B cell (primary cell): ENCODE measurements around the gene PAK2. TPM values are rescaled to one million over a fixed set of nuclear protein-coding genes. Genes with fewer than 3 reads are reported as not detected.

ENCODE experiments used
- ATAC-seq: fragments of 200-7000 bp; cut with Tn5 transposase; one replicate; pipeline ENCODE4 v1.10.0; 2021; ENCODE audit warnings: low read depth, mild to moderate bottlenecking, moderate number of reproducible peaks, moderate library complexity
- CTCF ChIA-PET: fragments of 350-600 bp; sonication (Branson Sonifier 250); formaldehyde crosslinking; loops from one replicate; lab custom pipeline; 2021; ENCODE audit warnings: antibody characterized with exemption, inconsistent platforms; lab: Charles Lee
- POLR2A ChIA-PET: fragments of 350-600 bp; sonication (Branson Sonifier 250); formaldehyde crosslinking; loops from one replicate; lab custom pipeline; 2021; ENCODE audit warnings: antibody characterized with exemption; lab: Charles Lee
- DNase-seq: peaks from one replicate; pipeline ENCODE4 v3.0.0; 2013
- H2AFZ ChIP-seq: 2 replicates; pipeline ENCODE4 v1.6.1; 2012; ENCODE audit warnings: mild to moderate bottlenecking, low read depth, low read length; ENCODE audit not compliant: insufficient read depth, poor library complexity, severe bottlenecking
- H3K27ac ChIP-seq, 2 donors: 1 replicate in 1 of 2; 2 replicates in 1 of 2; pipeline ENCODE4 v1.5.1; 2012 to 2013; ENCODE audit warnings: low read length in 2 of 2, mild to moderate bottlenecking in 2 of 2, moderate library complexity in 1 of 2
- H3K27me3 ChIP-seq, 4 experiments: fragments of 200-600 bp in 1 of 4; sonication (generic) in 1 of 4; replicated peaks in 1 of 4; 1 replicate in 2 of 4; 2 replicates in 2 of 4; pipeline versions ENCODE4 v1.6.1 to v1.7.0; 2013 to 2016; ENCODE audit warnings: low read length in 3 of 4, mild to moderate bottlenecking in 2 of 4, mixed read lengths in 1 of 4, moderate library complexity in 1 of 4; ENCODE audit not compliant: insufficient read depth in 4 of 4, control insufficient read depth in 3 of 4; ENCODE audit errors: control extremely low read depth in 1 of 4
- H3K36me3 ChIP-seq, 2 experiments: replicated peaks in 1 of 2; 1 replicate in 1 of 2; 2 replicates in 1 of 2; pipeline versions ENCODE4 v1.6.1 to v1.7.1; 2013; ENCODE audit warnings: low read length in 1 of 2; ENCODE audit not compliant: insufficient read depth in 2 of 2, control insufficient read depth in 1 of 2; ENCODE audit errors: control extremely low read depth in 1 of 2, extremely low read depth in 1 of 2
- H3K4me1 ChIP-seq, 2 donors: fragments of 200-600 bp in 1 of 2; sonication (generic) in 1 of 2; 1 replicate in 1 of 2; 2 replicates in 1 of 2; pipeline versions ENCODE4 v1.5.1 to v1.6.1; 2013 to 2017; ENCODE audit warnings: low read length in 2 of 2; ENCODE audit not compliant: control insufficient read depth in 2 of 2, insufficient read depth in 2 of 2
- H3K4me2 ChIP-seq: replicated peaks from 2 replicates; pipeline ENCODE3; 2012; ENCODE audit warnings: mild to moderate bottlenecking, low read depth, low read length; ENCODE audit not compliant: poor library complexity, severe bottlenecking
- H3K4me3 ChIP-seq, 5 experiments: fragments of 200-600 bp in 1 of 5; sonication (generic) in 1 of 5; 1 replicate in 3 of 5; 2 replicates in 2 of 5; pipeline versions ENCODE4 v1.5.1 to v1.7.0; 2011 to 2016; ENCODE audit warnings: low read length in 4 of 5, mild to moderate bottlenecking in 4 of 5, low read depth in 2 of 5, control low read depth in 1 of 5, moderate library complexity in 1 of 5; ENCODE audit not compliant: insufficient read depth in 1 of 5; ENCODE audit errors: control extremely low read depth in 1 of 5, extremely low read depth in 1 of 5
- H3K79me2 ChIP-seq: fragments of 200-600 bp; sonication (generic); one replicate; pipeline ENCODE4 v1.6.0; 2016; ENCODE audit warnings: low read length; ENCODE audit not compliant: control insufficient read depth, insufficient read depth
- H3K9ac ChIP-seq: fragments of 200-600 bp; sonication (generic); 2 replicates; pipeline ENCODE4 v1.6.1; 2017; ENCODE audit warnings: mild to moderate bottlenecking, low read length, moderate library complexity
- H3K9me3 ChIP-seq, 3 donors: one replicate each; pipeline versions ENCODE4 v1.6.1 to v1.7.1; 2013; ENCODE audit warnings: low read length in 2 of 3; ENCODE audit not compliant: control insufficient read depth in 2 of 3, insufficient read depth in 1 of 3; ENCODE audit errors: control extremely low read depth in 1 of 3
- H4K20me1 ChIP-seq: 2 replicates; pipeline ENCODE4 v1.6.0; 2012; ENCODE audit warnings: mild to moderate bottlenecking, low read length; ENCODE audit not compliant: insufficient read depth, control insufficient read depth, poor library complexity, severe bottlenecking
- H3K27ac Mint-ChIP-seq: one replicate; pipeline ENCODE4 v1.8.0; 2021; ENCODE audit warnings: mixed read lengths
- H3K27me3 Mint-ChIP-seq: one replicate; pipeline ENCODE4 v1.8.0; 2021; ENCODE audit warnings: mixed read lengths
- H3K4me1 Mint-ChIP-seq: one replicate; pipeline ENCODE4 v1.8.0; 2021; ENCODE audit warnings: mixed read lengths
- H3K4me3 Mint-ChIP-seq: one replicate; pipeline ENCODE4 v1.8.0; 2021; ENCODE audit warnings: mixed read lengths
- H3K9me3 Mint-ChIP-seq: one replicate; pipeline ENCODE4 v1.8.0; 2022; ENCODE audit warnings: mixed read lengths; ENCODE audit not compliant: insufficient read depth
- EZH2 ChIP-seq: IDR thresholded peaks from 2 replicates; pipeline ENCODE4 v1.6.1; 2012; ENCODE audit warnings: borderline replicate concordance, low read depth, mild to moderate bottlenecking, moderate library complexity, low read length; ENCODE audit not compliant: insufficient read depth, poor library complexity, severe bottlenecking
- WGBS: methylation state at CpG from one replicate; pipeline ENCODE4 v1.1.5; 2013; ENCODE audit warnings: missing lambda C conversion rate; ENCODE audit not compliant: insufficient coverage; 5-methylcytosine and 5-hydroxymethylcytosine counted together
- intact Hi-C: fragments of 100-400 bp; cut with micrococcal nuclease; formaldehyde crosslinking; loops from one replicate; pipeline ENCODE4 v1.10.0; 2022
- polyA plus RNA-seq: library from polyadenylated mRNA; depleted of rRNA; stranded (reverse); fragments of >200 nt; gene quantifications from 2 replicates; pipeline ENCODE4 v1.2.3, GENCODE V29; 2012
- total RNA-seq, 2 donors: library from RNA; stranded (reverse); fragments of 120-200 nt in 1 of 2; gene quantifications; 1 replicate in 1 of 2; 2 replicates in 1 of 2; pipeline versions ENCODE4 v1.2.3 to v1.2.4, GENCODE V29; 2013 to 2022
- TF ChIP-seq, protein P1 (sequence below): fragments of 200-600 bp; IDR thresholded peaks from one replicate; pipeline ENCODE4 v1.8.0; 2022; ENCODE audit warnings: antibody characterized with exemption, mild to moderate bottlenecking

Gene PAK2
- total and polyA plus RNA-seq, 2 donors (not counting 1 experiment from before 2014, with no cell fraction given), result 16.4 to 81.7 TPM

GRCh38 chr3:196737655-196738054 is 2.0 kb upstream of the PAK2 start:
- ATAC-seq (no peak), DNase-seq (no peak)
- ChIA-PET POLR2A (no interaction called here), CTCF (no interaction called here)
- peaks cover 18% of the 10 kb centered on the region for H4K20me1 ChIP-seq
- no peaks in the 10 kb centered on the region for H3K9me3 Mint-ChIP-seq
- 100% methylated on average over 1 of the region's 6 CpGs for WGBS
- H3K4me1 Mint-ChIP-seq, result peaks cover 19% of the 10 kb centered on the region
- peaks cover 16 to 22% of the 10 kb centered on the region in 2 donors for H3K4me1 ChIP-seq
- no peak overlapping the region for H3K27ac ChIP-seq
- no peaks in the 10 kb centered on the region for H3K9me3 ChIP-seq
- intact Hi-C loops, result loop anchor here (2.0 kb wide), 3 partner anchors 103 to 205 kb away; partner anchors contain the start of genes NCBP2 and SENP5
- H3K79me2 ChIP-seq, result peaks cover 48% of the 10 kb centered on the region
- no peak overlapping the region for H3K4me3 ChIP-seq
- no peaks in the 10 kb centered on the region for H3K36me3 ChIP-seq
- H3K27me3 Mint-ChIP-seq, result no peaks in the 10 kb centered on the region
- H3K27me3 ChIP-seq, result no peaks in the 10 kb centered on the region
- no peak for TF ChIP-seq EZH2
- TF ChIP-seq, protein P1, sequence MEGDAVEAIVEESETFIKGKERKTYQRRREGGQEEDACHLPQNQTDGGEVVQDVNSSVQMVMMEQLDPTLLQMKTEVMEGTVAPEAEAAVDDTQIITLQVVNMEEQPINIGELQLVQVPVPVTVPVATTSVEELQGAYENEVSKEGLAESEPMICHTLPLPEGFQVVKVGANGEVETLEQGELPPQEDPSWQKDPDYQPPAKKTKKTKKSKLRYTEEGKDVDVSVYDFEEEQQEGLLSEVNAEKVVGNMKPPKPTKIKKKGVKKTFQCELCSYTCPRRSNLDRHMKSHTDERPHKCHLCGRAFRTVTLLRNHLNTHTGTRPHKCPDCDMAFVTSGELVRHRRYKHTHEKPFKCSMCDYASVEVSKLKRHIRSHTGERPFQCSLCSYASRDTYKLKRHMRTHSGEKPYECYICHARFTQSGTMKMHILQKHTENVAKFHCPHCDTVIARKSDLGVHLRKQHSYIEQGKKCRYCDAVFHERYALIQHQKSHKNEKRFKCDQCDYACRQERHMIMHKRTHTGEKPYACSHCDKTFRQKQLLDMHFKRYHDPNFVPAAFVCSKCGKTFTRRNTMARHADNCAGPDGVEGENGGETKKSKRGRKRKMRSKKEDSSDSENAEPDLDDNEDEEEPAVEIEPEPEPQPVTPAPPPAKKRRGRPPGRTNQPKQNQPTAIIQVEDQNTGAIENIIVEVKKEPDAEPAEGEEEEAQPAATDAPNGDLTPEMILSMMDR, result no peak
- no peak overlapping the region for H3K4me3 Mint-ChIP-seq
- H3K27ac Mint-ChIP-seq, result no peak overlapping the region
- H2AFZ ChIP-seq, result no peak overlapping the region
- no peak overlapping the region for H3K9ac ChIP-seq
- H3K4me2 ChIP-seq, result no peak overlapping the region

GRCh38 chr3:196740481-196741248 is 1.0 kb downstream of the PAK2 start:
- H3K36me3 ChIP-seq, result peaks cover 0 to 3% of the 10 kb centered on the region in 2 experiments
- intact Hi-C loops, result loop anchor here (1.0 to 10.0 kb wide), 3 partner anchors 64 to 237 kb away; partner anchors contain the start of gene RNF168
- peaks cover 32% of the 10 kb centered on the region for H4K20me1 ChIP-seq
- 0% methylated on average over 14 of the region's 30 CpGs for WGBS
- ChIA-PET CTCF (interaction anchor here (1.0 to 3.1 kb wide), 8 partner anchors 56 to 212 kb away, joined by 3 to 14 read pairs (median 4); partner anchors contain the start of genes FBXO45, NCBP2, SENP5 and WDR53), POLR2A (interaction anchor here (0.7 to 2.1 kb wide), 8 partner anchors 9 to 229 kb away, joined by 3 to 16 read pairs (median 4); partner anchors contain the start of genes CEP19, FBXO45, NCBP2 and PIGX)
- peak overlapping the region; percentile 100 for H3K4me3 Mint-ChIP-seq
- H3K79me2 ChIP-seq, result peaks cover 78% of the 10 kb centered on the region
- peak overlapping the region; percentile 92 for H3K4me2 ChIP-seq
- H3K9ac ChIP-seq, result peak overlapping the region; percentile 97
- peaks cover 28% of the 10 kb centered on the region for H3K4me1 Mint-ChIP-seq
- ATAC-seq (no peak), DNase-seq (peak; percentile 52)
- H3K4me1 ChIP-seq, result peaks cover 21 to 26% of the 10 kb centered on the region in 2 donors
- H3K4me3 ChIP-seq, result peak overlapping the region; percentile 45 to 97 (median 69)
- peak overlapping the region; percentile 98 for H3K27ac Mint-ChIP-seq
- no peaks in the 10 kb centered on the region for H3K27me3 ChIP-seq
- H3K9me3 Mint-ChIP-seq, result no peaks in the 10 kb centered on the region
- no peaks in the 10 kb centered on the region for H3K9me3 ChIP-seq
- H3K27me3 Mint-ChIP-seq, result no peaks in the 10 kb centered on the region
- peak overlapping the region; percentile 48 to 96 for H3K27ac ChIP-seq
- TF ChIP-seq, protein P1, result no peak
- no peak for TF ChIP-seq EZH2
- peak overlapping the region; percentile 91 for H2AFZ ChIP-seq
